HG03469 (cell line): ENCODE data around the gene S100A5.

ENCODE experiments used
- ATAC-seq: cut with Tn5 transposase; IDR thresholded peaks from one replicate; pipeline ENCODE4 v1.9.1; 2021; ENCODE audit warnings: mild to moderate bottlenecking, moderate library complexity, moderate number of reproducible peaks; ENCODE audit not compliant: unreplicated experiment

The S100A5 gene

GRCh38 chr1:153548722-153549688 is 8.3 kb upstream of the S100A5 start, which contains the start of gene S100A3:
Gene S100A3, minus strand, starts transcription at chr1:153549258. Its CDS starts 773 bp downstream, at chr1:153548485.
- no peak for ATAC-seq

- no peak for ATAC-seq
These were observed 7.1 kb upstream of the S100A5 start for GRCh38 chr1:153547560-153548551.

GRCh38 chr1:153546796-153547559 is 6.2 kb upstream of the S100A5 start:
- ATAC-seq, result no peak

GRCh38 chr1:153546371-153546770 is 5.6 kb upstream of the S100A5 start:
- no peak for ATAC-seq

GRCh38 chr1:153545067-153546055 is 4.6 kb upstream of the S100A5 start, which contains the start of gene S100A4:
Gene S100A4, minus strand, starts transcription at chr1:153545806. Its CDS starts 1,012 bp downstream, at chr1:153544794.
- peak; percentile 65 for ATAC-seq

GRCh38 chr1:153544453-153545066 is 3.8 kb upstream of the S100A5 start:
- ATAC-seq, result no peak

GRCh38 chr1:153543736-153544135 is 3.0 kb upstream of the S100A5 start:
- no peak for ATAC-seq

GRCh38 chr1:153542956-153543711 is 2.4 kb upstream of the S100A5 start:
- ATAC-seq, result no peak

- no peak for ATAC-seq
These were observed 1.2 kb upstream of the S100A5 start for GRCh38 chr1:153541641-153542590.

GRCh38 chr1:153539395-153540093 is 1.2 kb downstream of the S100A5 start:
- no peak for ATAC-seq

- no peak for ATAC-seq
These were observed 2.4 kb downstream of the S100A5 start for GRCh38 chr1:153538315-153538821.

GRCh38 chr1:153537376-153537730 is 3.4 kb downstream of the S100A5 start:
- ATAC-seq, result no peak

- ATAC-seq, result no peak
These were observed 3.9 kb downstream of the S100A5 start for GRCh38 chr1:153536671-153537375.

- no peak for ATAC-seq
These were observed 4.6 kb downstream of the S100A5 start for GRCh38 chr1:153536012-153536670.
